Stimulated activated CD8-positive, alpha-beta memory T cell treated with anti-CD3 and anti-CD28 coated beads, Interleukin-15, amount 100 ng/mL, for 1 hour (primary cell): ENCODE data around the gene AANAT.

Source experiments
- DNase-seq: peaks from one replicate; pipeline ENCODE4 v3.0.0-alpha.2; 2020; ENCODE audit warnings: low read depth

AANAT gene

GRCh38 chr17:76468634-76469010 is 1.2 kb downstream of the AANAT start:
- DNase-seq: no peak

GRCh38 chr17:76469076-76469990 is 1.9 kb downstream of the AANAT start:
- no peak for DNase-seq

GRCh38 chr17:76469991-76470739 is 2.8 kb downstream of the AANAT start:
- DNase-seq: no peak

- DNase-seq: no peak
These were observed 4.3 kb downstream of the AANAT start for GRCh38 chr17:76471498-76472257.

GRCh38 chr17:76472258-76472645 is 4.8 kb downstream of the AANAT start:
- no peak for DNase-seq

GRCh38 chr17:76472726-76473125 is 5.3 kb downstream of the AANAT start:
- DNase-seq: no peak

- no peak for DNase-seq
These were observed 6.2 kb downstream of the AANAT start for GRCh38 chr17:76473541-76473985.

GRCh38 chr17:76474238-76474637 is 6.8 kb downstream of the AANAT start:
- DNase-seq: no peak

- no peak for DNase-seq
These were observed 7.5 kb downstream of the AANAT start for GRCh38 chr17:76474894-76475293.

- DNase-seq: no peak
These were observed 7.9 kb downstream of the AANAT start for GRCh38 chr17:76475302-76475701.

GRCh38 chr17:76476736-76477135 is 9.3 kb downstream of the AANAT start:
- DNase-seq: no peak

- no peak for DNase-seq
These were observed 10.2 kb downstream of the AANAT start for GRCh38 chr17:76477576-76477975.

- no peak for DNase-seq
These were observed 10.7 kb downstream of the AANAT start for GRCh38 chr17:76478097-76478496.

GRCh38 chr17:76478730-76479514 is 11.5 kb downstream of the AANAT start:
- DNase-seq: no peak

- DNase-seq: no peak
These were observed 12.2 kb downstream of the AANAT start for GRCh38 chr17:76479515-76480060.

- no peak for DNase-seq
These were observed 13.2 kb downstream of the AANAT start for GRCh38 chr17:76480632-76481031.

- no peak for DNase-seq
These were observed 13.8 kb downstream of the AANAT start for GRCh38 chr17:76481071-76481655.

- DNase-seq: no peak
These were observed 16.9 kb downstream of the AANAT start for GRCh38 chr17:76484228-76484725.

GRCh38 chr17:76485569-76485968 is 18.2 kb downstream of the AANAT start:
- DNase-seq: no peak

GRCh38 chr17:76487451-76488192 is 20.2 kb downstream of the AANAT start:
- no peak for DNase-seq
